AG04450 (cell line): Measurements from ENCODE around the gene ZNF670. TPM values are rescaled to one million over a fixed set of nuclear protein-coding genes. Genes with fewer than 3 reads are reported as not detected.
A peak's percentile ranks its signal among the peaks of the same experiment; 100 is the strongest.

Source experiments
- CTCF ChIA-PET: fragments of 300-600, 350-600 bp; formaldehyde crosslinking; extraction: SDS; loops from one replicate; lab custom pipeline; 2022; ENCODE audit warnings: antibody characterized with exemption, inconsistent platforms; lab: Charles Lee
- POLR2A ChIA-PET: fragments of 350-600 bp; formaldehyde crosslinking; extraction: SDS; loops from one replicate; lab custom pipeline; 2021; ENCODE audit warnings: antibody characterized with exemption, inconsistent platforms; lab: Yijun Ruan, JAX
- DNase-seq: peaks from one replicate; pipeline ENCODE4 v3.0.0-alpha.2; 2011; ENCODE audit warnings: low read depth, low spot score
- H3K27ac ChIP-seq: one replicate; pipeline ENCODE4 v1.5.1; 2012; ENCODE audit warnings: low read depth, low read length, control low read depth
- H3K27me3 ChIP-seq: one replicate; pipeline ENCODE4 v1.6.0; 2012; ENCODE audit warnings: low read length; ENCODE audit not compliant: control insufficient read depth, insufficient read depth
- H3K4me3 ChIP-seq: 2 replicates; pipeline ENCODE4 v1.5.1; 2011; ENCODE audit warnings: mild to moderate bottlenecking, low read depth, low read length, control low read depth
- H3K9me3 ChIP-seq: 2 replicates; pipeline ENCODE4 v1.5.1; 2012; ENCODE audit warnings: low read length; ENCODE audit not compliant: control insufficient read depth, insufficient read depth
- polyA plus RNA-seq: library from polyadenylated mRNA; depleted of rRNA; stranded (reverse); fragments of >200 nt; gene quantifications from 2 replicates; pipeline ENCODE4 v1.2.3, GENCODE V29; 2011
- TF ChIP-seq, protein P1 (sequence below): IDR thresholded peaks from 2 replicates; pipeline ENCODE4 v1.5.1; 2011; ENCODE audit warnings: low read depth, low read length, control low read depth, inconsistent platforms

Gene ZNF670
- polyA plus RNA-seq, 1 experiment: 3.3 TPM

DNA sequence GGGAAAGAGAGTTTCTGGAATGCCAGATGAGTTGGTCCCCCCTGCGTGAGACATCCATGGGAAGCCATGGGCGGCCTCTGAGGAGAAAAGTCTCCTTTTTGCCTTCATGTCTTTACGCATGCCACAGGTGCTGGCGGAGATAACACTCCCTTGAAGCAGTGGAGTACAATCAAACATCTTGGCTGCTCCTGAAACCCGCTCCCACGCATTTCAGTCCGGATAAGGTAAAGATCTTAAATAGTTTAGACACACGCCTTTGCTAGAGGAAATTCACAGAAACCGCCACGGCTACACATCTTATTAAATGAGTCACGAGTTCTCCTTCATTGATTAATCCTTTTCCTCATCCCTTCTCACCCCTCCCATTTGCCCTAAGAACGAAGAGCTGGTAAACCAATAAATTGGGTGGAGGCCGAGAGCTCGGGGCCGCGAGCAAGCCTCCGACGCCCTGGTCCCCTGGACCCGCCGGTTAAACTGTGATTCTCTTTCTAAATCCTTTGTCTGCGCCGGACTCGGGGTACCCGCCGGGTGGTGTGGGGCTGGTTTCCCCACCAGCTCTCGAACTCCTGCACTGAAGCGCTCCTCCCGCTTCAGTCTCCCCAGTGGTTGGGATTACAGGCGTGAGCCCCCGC lies 32.1 kb upstream of the ZNF670 start:
- CTCF ChIA-PET: no interaction called here

DNA sequence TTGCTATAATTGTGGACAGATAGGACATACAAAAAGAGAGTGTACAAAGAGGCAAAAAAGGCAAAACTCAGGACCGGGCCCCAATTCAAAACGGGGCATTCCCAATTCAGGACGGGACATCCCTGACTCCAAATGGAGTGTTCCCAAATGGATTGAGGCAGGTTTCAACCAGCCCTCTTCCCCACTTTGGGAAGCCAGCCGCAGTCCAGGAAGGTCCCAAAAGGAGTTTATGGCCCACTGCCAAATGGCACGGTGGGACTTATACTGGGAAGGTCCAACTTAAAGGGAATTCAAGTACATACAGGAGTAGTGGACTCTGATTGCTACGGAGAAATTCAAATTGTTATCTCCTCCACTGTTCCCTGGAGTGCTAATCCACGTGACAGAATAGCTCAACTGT lies 29.1 kb upstream of the ZNF670 start:
- DNase-seq: no peak
- peaks cover 11% of the 10 kb centered on the region for H3K9me3 ChIP-seq
- TF ChIP-seq, protein P1, sequence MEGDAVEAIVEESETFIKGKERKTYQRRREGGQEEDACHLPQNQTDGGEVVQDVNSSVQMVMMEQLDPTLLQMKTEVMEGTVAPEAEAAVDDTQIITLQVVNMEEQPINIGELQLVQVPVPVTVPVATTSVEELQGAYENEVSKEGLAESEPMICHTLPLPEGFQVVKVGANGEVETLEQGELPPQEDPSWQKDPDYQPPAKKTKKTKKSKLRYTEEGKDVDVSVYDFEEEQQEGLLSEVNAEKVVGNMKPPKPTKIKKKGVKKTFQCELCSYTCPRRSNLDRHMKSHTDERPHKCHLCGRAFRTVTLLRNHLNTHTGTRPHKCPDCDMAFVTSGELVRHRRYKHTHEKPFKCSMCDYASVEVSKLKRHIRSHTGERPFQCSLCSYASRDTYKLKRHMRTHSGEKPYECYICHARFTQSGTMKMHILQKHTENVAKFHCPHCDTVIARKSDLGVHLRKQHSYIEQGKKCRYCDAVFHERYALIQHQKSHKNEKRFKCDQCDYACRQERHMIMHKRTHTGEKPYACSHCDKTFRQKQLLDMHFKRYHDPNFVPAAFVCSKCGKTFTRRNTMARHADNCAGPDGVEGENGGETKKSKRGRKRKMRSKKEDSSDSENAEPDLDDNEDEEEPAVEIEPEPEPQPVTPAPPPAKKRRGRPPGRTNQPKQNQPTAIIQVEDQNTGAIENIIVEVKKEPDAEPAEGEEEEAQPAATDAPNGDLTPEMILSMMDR: no peak
- H3K27ac ChIP-seq: no peak overlapping the region
- ChIA-PET CTCF (no interaction called here), POLR2A (no interaction called here)
- no peaks in the 10 kb centered on the region for H3K27me3 ChIP-seq
- no peak overlapping the region for H3K4me3 ChIP-seq

More for the DNA sequence above, 32.1 kb upstream of the ZNF670 start:
- Histone ChIP-seq H3K9me3 (peaks cover 19% of the 10 kb centered on the region), H3K4me3 (peak overlapping the region; percentile 62), H3K27me3 (no peaks in the 10 kb centered on the region), H3K27ac (no peak overlapping the region)
- no peak for DNase-seq
- POLR2A ChIA-PET: interaction anchor here (1.2 kb wide), 1 partner anchor 178 kb away, joined by 4 read pairs; no protein-coding TSS in a partner anchor
- TF ChIP-seq, protein P1: no peak

DNA sequence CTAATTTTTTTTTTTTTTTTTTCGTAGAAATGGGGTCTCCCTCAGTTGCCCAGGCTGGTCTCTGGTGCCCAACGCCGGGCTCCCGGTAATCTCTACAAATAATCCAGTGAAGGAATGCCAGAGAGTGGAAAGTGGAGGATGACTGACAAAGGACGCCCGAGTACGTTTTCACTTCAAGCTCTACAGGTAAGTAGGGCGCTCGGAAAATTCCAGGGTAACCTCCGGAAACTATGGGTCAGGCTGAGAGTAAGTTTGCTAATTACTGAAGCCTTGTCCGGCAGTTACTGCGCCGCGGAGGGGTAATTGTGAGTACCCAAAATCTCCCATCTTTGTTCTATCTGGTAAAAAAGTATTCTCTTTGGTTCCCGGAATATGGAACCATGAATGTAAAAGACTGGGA lies 27.4 kb upstream of the ZNF670 start:
- POLR2A ChIA-PET: no interaction called here
- Histone ChIP-seq H3K4me3 (no peak overlapping the region), H3K9me3 (peaks cover 15% of the 10 kb centered on the region), H3K27ac (no peak overlapping the region), H3K27me3 (no peaks in the 10 kb centered on the region)
- no peak for DNase-seq
- CTCF ChIA-PET: no interaction called here
- TF ChIP-seq, protein P1: no peak

DNA sequence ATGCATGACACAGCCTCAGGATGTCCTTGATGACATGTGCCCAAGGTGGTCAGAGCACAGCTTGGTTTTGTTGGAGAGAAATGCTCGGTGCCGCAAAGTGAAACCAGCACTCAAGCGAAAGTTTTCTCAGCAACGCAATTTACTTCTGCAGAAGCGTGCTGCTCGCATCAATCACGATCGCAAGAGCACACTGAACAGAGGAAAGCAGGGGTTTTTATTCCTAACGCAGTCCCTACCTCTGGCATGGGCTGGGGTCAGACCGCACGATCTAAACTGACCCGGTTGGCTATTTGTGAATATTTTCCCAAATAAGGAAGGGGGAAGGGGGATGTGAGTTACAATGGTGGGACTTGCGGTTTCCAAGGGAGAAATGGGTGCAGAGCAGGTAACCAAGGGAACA lies 26.4 kb upstream of the ZNF670 start:
- ChIA-PET CTCF (no interaction called here), POLR2A (no interaction called here)
- Histone ChIP-seq H3K4me3 (no peak overlapping the region), H3K27me3 (no peaks in the 10 kb centered on the region), H3K9me3 (peaks cover 21% of the 10 kb centered on the region), H3K27ac (no peak overlapping the region)
- DNase-seq: no peak
- TF ChIP-seq, protein P1: no peak

DNA sequence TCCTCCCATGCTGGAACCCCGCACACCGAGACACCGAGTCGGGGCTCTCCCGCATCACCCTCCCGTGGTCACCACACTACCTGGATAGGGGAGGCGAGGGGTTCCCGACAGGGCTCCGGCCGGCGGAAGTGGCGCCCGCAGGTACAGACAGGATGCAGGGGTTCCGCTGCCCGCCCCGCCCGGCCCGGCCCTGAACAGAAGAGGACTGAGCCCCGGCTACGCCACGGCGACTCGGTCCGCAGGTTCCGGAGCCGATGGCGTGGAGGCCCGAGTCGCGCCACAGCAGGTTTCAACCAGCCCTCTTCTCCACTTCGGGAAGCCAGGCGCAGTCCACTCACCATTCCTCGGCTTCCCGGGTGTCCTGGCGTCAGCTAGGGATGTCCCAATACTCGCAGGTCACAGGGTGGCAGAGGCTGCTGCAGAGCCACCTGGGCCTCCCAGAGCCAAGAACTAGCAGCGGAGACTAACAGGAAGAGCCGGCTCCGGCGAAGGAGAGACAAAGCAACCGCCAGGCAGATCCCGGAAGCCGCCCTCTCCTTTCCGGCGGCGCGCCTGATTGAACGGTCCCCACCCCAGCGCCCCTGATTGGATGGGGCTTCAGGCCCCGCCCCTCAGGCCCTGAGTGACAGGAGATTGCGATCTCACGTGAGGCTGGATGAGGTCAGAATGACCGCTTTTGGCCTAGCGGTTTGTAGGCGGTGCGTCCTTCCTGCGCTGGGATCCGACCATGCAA lies 25.4 kb upstream of the ZNF670 start, which contains the start of gene ZNF669:
Gene ZNF669 (minus strand): TSS at position 498 of the 733 bp plus-strand sequence. CDS start 157 bp downstream, at position 341.
- DNase-seq: peak; percentile 91

More for the DNA sequence above, 25.4 kb upstream of the ZNF670 start, which contains the start of gene ZNF669:
- TF ChIP-seq, protein P1: no peak
- H3K9me3 ChIP-seq: peaks cover 30% of the 10 kb centered on the region
- peak within 1 kb of the TSS; percentile 97 for H3K27ac ChIP-seq
- H3K27me3 ChIP-seq: no peaks in the 10 kb centered on the region
- CTCF ChIA-PET: interaction anchor here (0.7 kb wide), 1 partner anchor 231 kb away, joined by 5 read pairs; no protein-coding TSS in a partner anchor
- POLR2A ChIA-PET: no interaction called here
- peak within 1 kb of the TSS; percentile 99 for H3K4me3 ChIP-seq
